Erythroblast (primary cell): ENCODE measurements around the gene PHEX.

Experiments
- GATA1 ChIP-seq: IDR thresholded peaks from 2 replicates; pipeline ENCODE4 v1.6.1; 2011; ENCODE audit warnings: low read depth, mild to moderate bottlenecking, control low read depth, low read length, moderate library complexity
- POLR2A ChIP-seq: IDR thresholded peaks from 2 replicates; pipeline ENCODE4 v1.6.1; 2011; ENCODE audit warnings: mild to moderate bottlenecking, low read length

GRCh38 chrX:22118161-22118830 lies 86.2 kb downstream of the PHEX start:
- no peak for TF ChIP-seq POLR2A
- no peak for TF ChIP-seq GATA1
